ENCODE measurements around the gene SLC2A10.

DNA sequence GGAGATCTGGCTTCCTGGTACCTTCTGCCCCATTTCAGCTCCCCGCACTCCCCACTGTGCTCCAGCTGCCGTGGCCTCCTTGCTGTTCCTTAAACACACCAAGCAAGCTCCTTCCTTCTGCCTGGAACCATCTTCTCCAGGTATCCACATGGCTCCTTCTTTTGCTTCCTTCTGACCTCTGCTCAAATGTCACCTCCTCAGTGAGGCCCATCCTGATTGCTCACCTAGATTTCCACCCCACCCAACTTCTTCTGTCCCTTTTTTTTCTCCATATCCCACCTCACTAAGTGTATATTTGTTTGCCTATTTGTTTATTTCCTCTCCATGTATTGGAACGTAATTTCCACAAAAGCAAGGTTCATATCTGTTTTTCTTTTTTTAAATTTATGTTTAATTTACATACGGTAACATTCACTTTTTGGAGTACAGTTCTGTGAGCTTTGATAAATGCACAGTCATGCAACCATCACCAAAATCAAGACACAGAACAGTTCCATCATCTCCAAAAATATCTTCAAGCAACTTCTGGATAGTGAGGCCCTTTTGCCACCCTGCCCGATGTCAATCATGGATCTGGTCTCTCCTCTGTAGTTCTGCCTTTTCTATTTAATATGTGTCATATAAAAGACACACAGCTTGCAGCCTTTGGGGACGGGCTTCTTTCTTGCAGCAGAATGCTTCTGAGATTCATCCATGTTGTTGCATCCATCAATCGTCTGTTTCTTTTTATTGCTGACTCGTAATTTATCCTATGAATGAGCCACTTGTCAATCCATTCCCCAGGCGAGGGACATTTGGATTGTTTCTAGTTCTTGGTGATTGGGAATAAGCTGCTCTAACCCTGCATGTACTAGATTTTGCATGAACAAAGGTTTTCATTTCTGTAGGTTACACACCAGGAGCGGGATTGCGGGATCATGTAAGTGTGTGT is 46.3 kb downstream of the SLC2A10 start:
- TF ChIP-seq POLR2A (IDR thresholded peaks at IDR 0.05), result no peak
- TF ChIP-seq POLR2AphosphoS5 (IDR thresholded peaks at IDR 0.05), result no peak
